ENCODE data around the gene BRD9.

BRD9 gene

DNA sequence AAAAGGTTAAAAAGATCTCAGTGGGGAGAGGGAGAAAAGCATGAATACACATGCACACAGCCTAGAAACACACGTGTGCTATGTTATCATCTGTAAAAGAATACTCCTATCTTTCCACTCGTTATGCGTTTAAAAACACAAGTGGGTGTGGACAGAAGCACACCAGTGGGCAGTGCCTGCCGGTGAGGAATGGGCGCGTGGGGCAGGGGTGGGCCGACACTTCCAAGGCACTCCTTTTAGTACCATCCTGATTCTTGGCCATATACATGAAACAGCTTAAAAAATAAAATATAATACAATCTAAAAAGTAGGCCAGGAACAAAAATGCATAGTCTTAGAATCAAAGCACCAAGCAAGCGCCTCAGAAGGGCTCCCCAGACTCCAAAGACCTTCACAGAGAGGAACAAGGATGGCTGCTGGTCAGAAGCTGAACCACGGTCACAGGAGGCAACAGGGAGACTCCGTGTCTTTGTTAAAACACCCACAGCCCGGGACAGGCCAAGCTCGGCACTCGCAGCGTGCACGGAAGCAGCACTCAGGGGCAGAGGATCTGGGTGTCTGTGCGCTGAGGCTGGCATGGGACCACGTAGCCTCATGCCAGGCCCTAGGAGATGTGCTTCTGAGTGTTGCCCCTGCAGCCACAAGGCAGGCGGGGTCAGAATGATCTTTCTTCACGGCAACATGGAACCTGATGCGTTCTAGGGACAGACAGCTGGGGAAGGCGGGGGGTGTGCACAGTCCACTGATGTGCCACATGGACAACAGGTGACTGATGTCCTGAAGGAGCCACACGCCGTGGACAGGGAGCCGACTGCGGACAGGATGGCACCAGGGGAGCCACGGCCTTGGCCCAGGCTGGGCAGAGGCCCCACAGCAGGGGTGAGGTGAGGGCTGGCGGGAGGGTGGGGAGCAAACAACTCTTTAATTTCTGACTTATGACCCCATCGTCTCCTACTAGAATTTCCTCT is 15.9 kb downstream of the BRD9 start:
- no peak for DNase-seq

DNA sequence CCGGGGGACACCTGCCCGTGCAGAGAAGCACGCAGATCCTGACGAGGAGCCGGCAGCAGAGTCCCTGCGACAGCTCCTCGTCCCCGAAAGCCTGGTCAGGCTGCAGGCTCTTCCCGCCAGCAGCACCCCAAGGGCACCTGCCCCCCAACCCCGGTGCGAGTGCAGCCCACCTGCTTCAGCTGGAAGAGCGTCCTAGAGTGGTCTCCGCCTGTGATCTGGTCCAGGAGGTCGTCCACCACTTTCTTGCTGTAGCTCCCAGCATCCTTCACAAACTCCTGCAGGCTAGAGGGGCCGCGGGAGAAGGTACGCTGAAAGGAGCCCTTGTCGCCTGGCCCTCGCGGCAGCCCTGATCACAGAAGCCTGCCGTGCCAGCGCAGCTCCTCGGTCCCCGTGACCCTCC is 16.7 kb downstream of the BRD9 start:
- no peak for DNase-seq

DNA sequence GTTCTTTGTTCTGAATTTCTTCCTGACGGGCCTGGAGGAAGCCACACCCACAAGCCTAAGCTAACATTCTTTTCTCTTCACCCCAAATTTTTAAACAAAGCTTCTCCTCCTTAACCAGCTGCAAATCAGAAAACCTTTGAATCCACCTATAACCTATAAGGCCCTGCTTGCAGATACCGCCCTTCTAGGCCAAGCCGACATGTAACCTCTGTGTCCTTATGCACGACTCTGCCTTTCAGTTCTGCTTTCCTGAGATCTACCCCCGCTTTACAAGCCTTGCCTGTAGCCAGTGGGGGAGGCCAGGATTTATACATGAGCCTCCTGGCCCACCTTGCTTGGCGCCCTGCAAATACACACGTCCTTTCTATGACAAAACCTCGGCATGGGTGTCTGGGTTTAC is 19.3 kb downstream of the BRD9 start:
- DNase-seq, result no peak

DNA sequence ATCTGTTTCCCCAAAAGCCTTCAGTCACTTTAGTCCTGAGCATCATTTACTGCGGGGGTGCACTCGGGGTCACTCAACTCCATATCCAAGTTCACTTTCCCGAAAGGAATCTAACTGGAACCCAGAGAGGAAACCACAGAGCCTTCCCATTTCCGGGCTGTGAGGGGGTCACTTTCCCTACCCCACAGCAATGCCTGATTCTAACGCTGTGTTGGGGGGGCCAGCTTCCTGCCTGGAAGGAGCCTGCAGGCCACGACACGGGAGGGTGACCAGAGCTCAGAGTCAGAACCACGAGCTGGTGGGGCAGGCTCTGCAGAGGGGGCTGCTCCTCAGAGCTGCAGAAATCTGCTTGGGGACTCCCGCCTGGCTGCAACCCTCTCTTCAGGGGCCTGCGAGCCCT is 20.3 kb downstream of the BRD9 start:
- DNase-seq, result no peak

DNA sequence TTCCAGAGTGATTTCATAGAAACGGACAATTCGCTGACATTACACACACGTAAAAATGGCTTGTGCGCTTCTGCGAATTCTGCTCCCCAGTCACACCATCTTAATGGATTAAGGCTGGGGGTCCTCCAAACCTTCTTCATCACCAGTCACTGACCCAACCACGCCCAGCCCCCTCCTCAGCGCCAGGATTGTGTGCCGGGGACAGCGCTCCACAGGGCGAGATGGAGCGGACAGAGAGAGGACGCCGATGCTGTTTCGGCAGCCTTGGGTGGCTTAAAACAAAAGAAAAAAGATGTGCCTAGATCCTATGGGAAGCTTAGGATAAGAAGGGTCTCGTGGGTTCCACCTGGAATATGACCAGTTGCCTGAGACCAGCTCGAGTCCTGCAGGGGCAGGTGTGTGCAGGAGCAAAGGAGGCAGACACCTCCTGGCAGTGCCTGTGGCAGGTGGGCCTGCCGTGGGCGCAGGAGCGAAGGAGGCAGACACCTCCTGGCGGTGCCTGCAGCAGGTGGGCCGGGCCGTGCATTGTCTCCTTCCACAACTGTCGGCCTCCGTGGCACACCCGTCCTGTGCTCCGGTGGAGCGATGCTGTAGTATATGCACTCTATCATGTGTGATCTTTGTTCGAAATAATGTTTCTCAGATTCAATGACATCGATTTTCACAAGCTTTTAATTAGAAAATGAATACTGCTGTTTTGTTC is 20.9 kb downstream of the BRD9 start:
- no peak for DNase-seq

DNA sequence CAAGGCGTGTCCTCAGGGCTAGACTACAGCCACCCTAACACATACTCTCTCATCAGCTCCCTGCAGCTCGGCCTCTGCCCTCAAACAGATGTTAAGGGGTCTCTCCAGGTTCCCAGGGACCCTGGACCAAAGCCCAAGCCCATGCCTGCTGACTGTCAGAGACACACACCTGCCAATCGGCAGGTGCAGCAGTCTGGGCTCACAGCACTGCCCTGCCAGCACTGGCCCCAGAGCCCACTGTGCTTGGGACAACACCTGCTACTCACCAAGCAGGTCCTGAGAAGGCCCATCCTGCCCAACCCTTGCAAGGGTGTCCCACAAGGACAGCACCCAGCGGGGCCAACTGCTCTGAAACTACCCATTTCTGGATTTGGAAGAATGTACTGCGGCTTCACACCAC is 21.6 kb downstream of the BRD9 start:
- no peak for DNase-seq

DNA sequence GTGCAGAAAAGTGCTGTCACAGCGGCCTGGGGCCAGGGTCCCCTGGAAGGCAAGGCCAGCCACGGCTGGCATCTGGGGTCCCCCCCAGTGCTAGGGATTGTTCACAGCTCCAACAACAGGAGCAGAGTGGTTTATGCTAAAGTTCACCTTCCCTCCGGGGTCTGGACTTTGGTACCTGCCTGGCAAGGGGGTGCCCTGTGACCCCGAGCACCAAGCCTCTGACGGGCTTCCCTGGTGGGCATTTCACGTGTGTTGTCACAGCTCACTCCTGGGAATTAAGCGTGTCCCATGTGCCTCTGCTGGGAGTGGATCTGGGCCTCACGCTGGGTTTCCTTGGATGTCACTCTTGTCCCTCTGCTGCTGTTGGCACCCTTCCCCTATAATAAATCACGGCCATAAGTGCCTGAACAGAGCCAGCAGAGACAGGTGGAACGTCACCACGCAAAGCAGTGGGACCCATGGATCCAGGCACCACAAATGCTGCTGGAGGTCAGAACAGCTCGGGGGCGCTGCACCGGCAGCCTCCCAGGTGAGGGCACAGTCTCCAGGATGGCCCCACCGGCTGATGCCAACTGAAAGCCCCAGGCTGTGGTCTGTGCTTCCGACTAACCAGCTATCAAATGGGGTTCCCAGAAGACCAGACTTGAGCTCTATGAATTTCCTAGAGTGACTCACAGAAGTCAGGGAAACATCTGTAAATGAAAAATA is 24.0 kb downstream of the BRD9 start:
- DNase-seq, result no peak

DNA sequence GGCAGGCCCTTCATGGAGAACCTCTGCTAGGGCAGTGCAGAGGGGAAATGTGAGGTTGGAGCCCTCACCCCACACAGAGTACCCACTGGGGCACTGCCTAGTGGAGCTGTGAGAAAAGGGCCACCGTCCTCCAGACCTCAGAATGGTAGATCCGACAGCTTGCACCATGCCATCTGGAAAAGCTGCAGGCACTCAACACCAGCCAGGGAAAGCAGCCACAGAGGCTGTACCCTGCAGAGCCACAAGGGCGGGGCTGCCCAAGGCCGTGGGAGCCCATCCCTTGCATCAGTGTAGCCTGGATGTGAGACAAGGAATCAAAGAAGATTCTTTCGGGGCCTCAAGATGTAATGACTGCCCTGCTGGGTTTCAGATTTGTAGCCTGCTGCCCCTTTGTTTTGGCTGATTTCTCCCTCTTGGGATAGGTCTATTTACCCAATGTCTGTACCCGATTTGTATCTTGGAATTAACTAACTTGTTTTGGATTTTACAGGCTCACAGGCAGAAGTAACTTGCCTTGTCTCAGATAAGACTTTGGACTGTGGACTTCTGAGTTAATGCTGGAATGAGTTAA is 25.2 kb downstream of the BRD9 start:
- no peak for DNase-seq

DNA sequence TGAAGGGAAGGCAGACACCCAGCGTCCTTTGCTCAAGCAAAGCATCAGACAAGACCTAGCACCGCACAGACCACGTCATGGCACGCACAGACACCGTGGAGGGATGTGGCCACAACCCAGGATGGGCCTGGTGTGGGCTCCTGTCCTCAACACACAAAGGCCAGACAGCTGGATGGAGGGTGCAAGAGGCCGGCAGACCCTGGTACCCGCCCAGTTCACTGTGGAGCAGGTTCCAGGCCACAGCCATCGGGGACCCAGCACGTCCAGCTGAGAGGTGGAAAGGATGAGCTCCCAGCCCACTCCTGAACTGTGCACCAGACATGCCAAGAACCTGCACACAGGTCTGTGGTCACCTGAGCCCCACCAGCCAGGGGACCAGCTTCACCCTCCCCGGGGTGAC is 26.8 kb downstream of the BRD9 start:
- DNase-seq, result no peak

DNA sequence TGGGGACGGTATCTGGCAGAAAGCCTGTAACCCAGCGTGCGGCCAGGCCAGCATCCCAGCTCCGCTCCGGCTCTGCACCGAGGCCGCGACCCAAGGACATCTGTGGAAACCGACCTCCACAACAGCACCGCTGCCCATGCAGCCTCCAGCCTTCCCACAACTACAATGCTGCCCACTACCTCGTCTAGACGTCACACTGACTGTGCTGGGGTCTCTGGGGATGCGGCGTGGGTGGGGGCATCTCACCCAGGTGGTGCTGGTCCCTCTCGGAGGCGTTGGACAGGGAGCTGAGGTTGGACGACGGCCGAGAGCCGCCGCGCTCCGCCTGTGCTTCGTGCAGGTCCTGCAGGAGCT is 27.5 kb downstream of the BRD9 start:
- DNase-seq, result no peak

DNA sequence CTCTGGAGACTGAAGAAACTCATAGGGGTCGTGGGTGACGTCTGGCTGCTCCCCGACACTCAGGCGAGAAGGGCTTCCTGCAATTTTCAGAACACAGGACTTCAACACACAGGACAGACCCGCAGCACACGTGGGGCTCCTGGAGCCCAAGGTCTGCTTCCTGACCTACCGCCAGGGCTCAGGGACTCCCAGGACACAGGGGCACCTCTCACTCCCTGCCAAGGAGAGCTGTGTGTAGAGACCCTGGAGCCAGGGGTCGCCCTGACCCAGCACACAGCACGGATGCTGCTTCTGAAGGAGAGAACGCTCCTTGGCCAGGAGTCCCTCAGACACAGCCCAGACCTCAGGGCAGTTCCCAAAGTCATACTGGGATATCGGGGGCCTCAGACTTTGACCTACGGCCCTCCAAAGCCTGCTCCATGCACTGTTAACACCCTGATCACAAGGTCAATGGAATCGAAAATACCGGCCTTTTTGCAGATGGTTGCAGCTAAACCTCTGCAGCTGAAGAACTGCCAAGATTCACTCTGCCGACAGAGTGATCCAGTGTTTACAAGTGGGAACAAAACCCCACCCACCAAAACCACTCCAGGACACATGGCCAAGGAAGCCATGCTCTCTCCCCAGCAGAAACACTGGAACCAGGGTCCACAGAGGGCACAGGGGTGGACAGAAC is 28.0 kb downstream of the BRD9 start:
- no peak for DNase-seq

DNA sequence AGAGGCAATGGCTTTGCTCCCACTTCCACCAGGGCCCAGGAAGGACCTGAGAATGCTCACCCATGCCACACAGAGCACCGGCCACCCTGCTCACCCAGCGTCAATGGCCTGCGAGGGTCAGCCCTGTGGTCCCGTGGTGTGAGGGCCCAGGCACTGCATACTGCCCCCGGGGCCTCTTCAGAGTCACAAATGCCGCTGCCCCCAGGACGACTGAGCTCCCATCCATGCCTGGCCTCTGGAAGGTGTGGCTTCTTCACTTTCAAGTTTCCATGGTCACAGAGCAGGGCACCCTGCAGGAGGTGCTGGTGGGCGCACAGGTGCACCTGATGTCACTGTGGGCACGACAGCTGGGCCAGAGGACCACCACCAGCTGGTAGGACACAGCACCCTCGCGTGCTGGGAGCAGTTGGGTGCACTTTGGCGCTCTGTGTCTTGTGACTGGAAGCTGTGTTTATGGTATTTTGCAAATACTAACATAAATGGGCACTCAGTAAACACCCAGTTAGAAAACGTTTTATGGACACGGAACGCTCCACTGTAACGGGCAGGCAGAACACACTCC is 29.3 kb downstream of the BRD9 start:
- DNase-seq, result peak in 1 of 2 experiments; percentile 11

DNA sequence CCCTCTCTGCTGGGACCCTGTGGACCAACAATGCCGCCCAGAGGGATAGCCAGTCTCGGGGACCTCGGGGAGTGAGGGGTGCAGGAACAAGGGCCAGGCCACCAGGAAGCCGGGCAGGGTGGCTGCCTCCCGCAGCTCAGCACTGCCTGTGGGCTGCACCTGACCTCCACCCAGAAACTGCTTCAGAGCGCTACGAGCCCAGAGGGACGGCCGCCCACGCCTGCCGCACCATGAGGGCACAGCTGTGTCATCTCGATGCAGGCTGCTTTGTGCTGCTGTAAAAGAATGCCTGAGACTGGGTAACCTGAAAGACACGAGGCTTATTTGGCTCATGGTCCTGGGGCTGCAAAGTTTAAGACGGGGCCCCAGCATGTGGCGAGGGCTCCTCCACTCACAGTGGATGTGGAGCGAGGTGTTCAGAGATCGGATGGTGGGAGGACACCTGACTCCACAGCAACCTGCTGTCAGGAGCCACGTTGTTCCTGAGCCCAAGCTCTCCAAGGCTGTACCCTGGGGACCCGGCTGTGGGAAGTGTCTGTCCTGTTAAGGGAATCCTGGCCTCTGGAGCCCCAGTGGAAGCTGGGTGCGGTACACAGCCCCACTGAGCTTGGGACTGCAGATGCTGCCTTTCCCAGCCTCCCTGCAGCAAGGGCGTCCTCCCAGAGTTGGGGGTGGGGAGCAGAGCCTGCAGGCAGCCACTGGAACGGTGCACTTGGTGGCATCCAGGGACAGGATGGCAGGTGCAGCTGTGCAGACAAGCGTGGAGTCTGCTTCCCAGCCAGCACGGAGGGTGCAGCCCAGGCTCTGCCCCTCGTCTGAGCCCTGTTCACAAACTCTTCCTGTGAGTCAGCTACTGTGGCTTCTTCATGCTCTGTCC is 30.0 kb downstream of the BRD9 start:
- peak in 1 of 2 experiments; percentile 32 for DNase-seq

DNA sequence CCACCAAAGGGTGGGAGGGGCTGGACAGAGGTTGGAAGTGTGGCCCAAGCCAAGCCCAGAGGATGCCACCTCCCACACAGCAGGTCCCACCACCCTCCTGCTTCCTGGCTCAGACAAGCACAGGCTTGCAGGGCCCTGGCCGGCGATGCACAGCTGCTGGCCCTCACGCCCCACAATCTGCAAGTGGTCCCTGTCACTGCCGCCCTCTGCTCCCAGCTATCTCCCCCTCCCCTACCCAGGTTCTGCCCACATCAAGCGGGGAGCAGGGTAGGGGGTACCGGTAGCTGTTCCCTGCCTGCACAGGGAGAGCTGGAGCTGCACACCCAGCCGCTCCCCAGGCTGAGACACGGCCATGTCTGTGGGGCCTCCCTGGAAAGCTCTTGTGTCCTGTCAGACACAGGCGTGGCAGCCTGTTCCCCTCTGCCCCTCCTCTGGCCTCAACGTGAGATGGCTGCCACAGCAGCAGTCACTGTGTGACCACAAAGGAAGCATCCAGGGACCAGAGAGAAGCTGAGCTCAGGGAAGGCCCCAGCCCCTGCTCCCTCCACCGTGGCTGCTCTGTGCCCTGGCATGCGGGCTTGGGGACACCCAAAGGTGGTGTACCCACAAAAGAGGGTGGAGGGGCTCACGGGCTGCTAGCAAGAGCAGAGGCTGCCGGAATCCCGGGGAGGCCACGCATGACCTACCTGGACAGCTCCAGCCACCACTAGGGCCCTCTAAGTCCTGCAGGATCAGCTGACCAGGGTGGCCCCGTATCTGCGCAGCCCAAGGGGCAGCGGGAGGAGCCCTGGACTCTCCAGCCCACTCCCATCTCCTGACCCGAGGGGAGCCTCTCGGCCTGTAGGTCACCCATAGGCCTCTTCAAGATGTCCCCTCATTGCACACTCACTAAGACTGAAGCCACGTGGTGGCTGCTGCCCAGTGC is 30.9 kb downstream of the BRD9 start:
- no peak for DNase-seq

DNA sequence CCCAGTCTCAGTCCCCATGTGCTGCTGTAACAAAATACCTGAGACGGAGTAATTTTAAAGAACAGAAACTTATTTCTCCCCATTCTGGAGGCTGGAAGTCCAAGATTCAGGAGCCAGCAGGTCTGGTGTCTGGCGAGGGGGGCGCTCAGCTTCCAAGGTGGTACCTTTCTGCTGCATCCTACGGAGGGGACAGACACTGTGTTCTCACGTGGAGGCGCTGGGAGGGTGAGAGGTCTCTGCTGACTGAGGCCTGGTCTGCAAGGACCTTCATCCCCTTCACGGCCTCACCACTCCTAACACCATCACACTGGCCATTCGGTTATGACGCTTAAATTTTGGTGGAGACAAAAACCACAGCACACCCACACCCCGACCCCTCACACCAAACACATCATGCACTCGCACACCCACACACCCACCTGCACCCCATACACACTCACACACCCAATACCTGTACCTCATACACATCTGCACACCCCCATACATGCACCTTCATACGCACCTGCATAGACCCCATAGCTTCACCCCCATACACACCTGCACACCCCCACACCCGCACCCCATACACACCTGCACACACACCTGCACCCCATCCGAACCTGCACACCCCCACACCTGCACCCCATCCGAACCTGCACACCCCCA is 32.0 kb downstream of the BRD9 start:
- no peak for DNase-seq

DNA sequence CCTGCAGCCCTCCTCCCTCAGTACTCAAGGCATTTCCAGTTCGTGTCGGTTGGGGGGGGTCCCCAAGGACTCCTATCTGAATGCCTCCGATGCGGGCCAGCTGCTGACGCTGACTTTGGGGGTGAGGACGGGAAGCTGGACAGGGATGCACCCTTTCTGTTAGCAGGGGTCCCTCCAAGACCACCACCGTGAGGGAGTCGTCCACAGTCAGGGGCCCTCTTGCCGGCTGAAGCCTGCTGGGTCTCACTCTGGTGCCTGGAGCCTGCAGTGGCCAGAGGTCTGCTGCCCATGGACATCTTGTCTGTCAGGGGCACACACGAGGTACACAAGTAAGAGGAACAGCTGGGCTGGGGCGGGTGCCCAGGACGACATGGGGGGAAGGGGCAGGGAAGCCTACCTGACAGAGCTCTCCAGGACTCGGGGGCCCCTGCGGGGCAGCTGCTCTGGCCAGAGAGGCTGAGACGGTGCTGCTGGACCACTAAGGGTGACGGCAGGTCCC is 32.8 kb downstream of the BRD9 start:
- no peak for DNase-seq

DNA sequence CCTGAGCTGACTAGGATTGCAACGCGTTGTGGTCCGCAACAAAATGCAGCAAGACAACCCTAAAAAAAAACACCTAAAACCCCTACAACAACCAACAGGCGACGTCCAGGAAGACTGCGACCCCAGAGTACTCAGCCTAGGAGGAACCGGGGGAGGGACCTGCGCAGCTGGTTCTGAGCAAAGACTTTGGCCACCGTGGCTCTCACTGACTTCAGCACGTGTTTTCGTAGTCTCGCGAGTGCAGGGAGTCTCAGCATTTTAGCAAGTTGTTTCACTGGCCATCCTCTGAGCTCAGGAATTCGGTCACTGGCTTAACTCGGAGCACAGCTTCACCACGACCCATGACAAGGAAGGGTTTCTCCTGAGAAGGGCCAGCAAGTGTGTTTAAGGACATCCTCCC is 33.2 kb downstream of the BRD9 start:
- no peak for DNase-seq

DNA sequence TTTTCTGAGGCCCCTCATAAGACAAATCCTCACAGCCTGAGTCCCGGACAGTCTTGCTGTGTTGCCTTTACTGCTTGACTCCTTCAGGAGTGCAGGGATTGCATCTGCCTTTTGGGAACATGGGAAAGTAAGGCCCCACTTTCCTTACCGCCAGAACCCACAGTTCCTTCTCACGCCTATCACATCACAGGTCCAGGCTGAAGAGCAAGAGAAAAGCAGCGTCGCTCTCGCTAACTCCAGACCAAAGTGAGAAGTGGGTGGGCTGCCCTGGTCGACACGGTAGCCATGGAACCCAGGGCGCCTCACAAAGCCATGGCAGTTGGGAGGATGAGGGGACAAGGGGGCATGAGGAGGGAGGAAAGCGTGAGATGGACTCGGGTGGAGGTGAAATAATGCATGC is 33.9 kb downstream of the BRD9 start:
- DNase-seq, result no peak
